HG03558 (cell line): ENCODE measurements around the gene MYO16.

Experiments used
- ATAC-seq: cut with Tn5 transposase; IDR thresholded peaks from one replicate; pipeline ENCODE4 v1.9.1; 2021; ENCODE audit warnings: moderate number of reproducible peaks; ENCODE audit not compliant: unreplicated experiment; ENCODE audit errors: extremely low read depth

Gene MYO16

DNA sequence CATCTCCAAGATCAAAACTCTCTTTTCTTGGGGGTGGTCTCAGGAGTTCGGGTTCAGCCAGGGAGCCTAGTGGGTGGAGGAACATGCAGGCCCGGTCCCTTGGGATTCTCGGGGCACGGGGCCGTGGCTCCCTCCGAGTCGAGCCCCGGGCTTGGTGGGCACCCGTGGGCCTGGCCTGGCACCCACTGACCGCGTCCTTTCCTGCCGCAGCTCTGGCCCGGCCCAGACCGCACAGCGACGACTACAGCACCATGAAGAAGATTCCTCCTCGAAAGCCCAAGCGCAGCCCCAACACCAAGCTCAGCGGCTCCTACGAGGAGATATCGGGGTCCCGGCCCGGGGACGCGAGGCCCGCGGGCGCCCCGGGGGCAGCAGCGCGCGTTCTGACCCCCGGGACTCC, 510.6 kb downstream of the MYO16 start:
- no peak for ATAC-seq

DNA sequence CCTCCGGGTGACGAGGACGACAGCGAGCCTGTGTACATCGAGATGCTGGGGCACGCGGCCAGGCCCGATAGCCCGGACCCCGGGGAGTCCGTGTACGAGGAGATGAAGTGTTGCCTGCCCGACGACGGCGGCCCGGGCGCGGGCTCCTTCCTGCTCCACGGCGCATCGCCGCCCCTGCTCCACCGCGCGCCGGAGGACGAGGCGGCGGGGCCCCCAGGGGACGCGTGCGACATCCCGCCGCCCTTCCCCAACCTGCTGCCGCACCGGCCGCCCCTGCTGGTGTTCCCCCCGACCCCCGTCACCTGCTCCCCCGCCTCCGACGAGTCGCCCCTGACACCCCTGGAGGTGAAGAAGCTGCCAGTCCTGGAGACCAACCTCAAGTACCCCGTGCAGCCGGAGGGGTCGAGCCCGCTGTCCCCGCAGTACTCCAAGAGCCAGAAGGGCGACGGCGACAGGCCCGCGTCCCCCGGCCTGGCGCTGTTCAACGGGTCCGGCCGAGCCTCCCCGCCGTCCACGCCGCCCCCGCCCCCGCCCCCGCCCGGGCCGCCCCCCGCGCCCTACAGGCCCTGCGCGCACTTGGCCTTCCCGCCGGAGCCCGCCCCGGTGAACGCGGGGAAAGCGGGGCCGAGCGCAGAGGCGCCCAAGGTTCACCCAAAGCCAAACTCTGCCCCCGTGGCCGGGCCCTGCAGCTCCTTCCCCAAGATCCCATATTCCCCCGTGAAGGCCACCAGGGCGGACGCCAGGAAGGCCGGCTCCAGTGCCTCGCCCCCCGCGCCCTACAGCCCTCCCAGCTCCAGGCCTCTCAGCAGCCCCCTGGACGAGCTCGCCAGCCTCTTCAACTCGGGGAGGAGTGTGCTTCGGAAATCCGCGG, 511.3 kb downstream of the MYO16 start:
- ATAC-seq: no peak

DNA sequence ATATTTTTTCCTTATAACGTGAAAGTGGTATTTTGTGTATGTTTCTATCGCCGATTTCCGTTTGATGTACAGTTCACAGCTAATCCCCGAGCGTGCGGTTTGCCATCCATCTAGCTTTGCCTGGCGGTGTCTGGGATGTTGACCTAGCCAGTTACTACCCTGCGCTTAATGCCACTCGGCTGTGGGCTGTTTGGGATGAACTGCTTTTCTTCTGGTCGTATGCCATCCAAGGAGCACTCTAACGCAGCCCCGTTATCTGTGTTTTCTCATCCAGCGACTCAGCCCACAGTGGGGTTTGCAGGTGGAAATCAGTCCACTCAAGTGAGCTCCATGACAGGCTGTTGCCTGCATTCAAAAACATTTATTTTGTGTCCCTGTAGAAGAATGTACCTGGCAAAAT, 512.3 kb downstream of the MYO16 start:
- no peak for ATAC-seq

GRCh38 chr13:109144693-109145437, 515.5 kb downstream of the MYO16 start:
- no peak for ATAC-seq

DNA sequence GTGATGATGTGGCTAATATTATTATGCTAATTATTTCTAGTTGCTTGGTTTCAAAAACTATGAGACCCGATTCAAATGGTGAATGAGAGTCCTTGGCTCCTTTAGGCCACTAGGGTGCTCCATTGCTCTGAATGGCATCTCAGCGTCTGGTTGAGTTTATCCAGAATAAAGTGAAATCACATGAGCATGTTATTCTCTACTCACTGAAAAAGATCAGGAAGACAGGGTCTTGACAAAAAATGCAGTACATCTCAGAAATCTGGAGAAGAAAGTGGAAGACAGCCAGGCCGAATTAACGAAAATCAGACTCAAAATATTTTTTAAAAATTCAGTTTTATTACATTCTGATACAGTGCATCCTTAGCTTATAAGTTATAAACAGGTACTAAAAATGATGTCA, 516.2 kb downstream of the MYO16 start:
- ATAC-seq: peak; percentile 93

- no peak for ATAC-seq
These were observed 517.0 kb downstream of the MYO16 start for GRCh38 chr13:109146393-109146792.

DNA sequence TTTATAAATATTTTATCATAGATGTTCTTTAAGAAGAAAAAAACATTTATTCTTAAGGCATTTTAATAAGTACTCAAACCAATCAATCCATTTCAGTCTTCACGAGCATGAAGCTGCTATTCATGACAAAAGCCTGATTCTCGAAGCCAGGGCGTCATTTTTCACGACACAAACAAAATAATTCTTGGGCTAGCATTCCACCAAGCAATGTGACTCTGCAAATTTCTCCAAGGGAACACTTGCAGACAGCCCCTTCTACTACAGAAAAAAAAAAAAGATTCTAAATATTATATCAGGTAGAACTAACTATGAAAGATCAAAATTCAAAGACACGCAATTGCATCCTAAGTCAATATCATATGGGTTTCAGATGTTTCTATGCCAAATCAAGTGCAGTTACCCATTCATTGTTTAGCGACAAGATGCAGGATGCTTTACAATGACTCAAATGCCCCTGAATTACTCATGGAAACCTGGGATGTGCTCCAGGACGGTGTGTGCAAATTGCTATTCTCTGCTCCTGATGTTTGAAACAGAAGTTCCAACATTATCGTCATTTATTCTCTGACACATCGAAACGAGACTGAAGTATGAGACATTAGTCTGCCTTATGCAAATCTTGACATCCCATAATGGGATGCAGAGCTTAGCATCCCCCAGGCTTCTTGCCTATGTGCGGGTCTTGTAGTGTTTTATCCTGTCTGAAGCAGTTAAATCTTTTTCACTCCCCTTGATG, 517.7 kb downstream of the MYO16 start:
- no peak for ATAC-seq

DNA sequence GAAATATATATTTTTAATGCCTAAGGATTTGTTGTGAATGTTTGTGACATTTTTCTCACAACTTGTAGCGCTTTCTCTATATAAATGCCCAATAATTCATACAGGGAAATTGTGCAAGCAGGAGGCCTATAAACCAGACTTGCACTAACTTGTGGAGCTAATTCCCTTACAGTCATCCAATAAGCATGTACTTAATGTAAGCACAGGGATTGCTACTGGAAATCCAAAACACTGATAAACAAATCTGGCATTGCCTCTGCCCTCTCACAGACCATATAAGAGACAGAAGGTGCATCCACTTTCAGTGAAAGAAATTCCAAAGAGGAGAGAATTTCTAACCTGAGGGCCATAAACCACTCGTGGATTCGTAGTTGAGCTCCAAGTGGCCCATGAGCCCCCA, 518.8 kb downstream of the MYO16 start:
- ATAC-seq: no peak

DNA sequence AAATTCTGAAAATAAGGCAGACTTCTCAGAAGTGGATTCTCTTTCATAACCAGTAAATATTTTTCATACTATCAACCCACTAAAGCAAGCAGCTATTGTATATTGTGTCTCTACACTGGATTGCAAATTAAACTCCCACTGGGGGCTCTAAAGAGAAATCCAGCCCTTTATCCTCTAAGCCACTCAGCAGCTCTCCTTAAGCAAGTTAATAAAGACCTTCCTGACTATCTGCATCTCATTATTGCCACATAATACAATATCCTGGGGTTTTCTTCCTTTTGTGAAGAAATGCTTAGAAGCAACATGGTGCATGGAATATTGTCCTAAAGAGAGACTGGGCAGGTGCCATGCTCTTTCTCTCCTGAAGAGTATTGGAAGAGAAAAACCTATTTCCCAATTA, 521.3 kb downstream of the MYO16 start:
- ATAC-seq: no peak

GRCh38 chr13:109151255-109151654, 521.8 kb downstream of the MYO16 start:
- ATAC-seq: no peak

DNA sequence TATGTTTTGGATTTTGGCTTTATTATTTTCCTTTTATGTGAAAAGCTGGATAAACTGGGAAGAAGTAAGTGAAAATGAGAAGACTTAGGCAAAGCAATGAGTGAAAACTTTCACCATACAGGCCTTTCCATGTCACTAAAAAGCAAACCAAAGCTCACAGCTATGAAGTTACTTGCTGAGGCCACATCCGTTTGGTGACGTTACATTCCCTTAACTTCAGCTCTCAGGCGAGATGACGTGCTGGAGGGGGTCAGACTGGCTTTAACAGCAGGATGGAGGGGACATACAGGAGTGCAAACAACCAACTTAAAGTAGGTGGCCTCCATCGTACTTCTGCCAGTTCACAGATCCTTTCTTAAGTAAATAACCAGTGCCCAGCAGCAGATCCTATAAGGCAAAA, 522.3 kb downstream of the MYO16 start:
- ATAC-seq: no peak

- no peak for ATAC-seq
These were observed 523.0 kb downstream of the MYO16 start for GRCh38 chr13:109152311-109152820.

DNA sequence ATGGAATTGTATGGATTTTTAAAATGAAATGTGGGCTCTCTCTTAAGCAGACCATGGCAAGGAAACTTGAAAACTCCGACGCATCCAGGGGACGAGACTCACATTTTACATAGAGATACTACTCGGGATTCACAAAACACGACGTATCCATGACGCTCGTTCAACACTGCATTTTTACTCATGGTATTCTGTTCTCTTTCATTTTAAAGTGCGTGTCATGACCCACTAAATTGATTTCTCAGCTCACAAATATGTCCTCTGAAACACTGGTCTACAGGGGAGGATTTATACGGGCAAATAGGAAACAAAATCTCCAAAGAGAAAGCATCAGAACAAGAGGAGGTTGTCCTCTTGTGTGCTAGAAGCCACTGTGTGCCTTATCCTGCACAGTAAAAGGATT, 523.5 kb downstream of the MYO16 start:
- ATAC-seq: no peak

- no peak for ATAC-seq
These were observed 524.7 kb downstream of the MYO16 start for GRCh38 chr13:109154146-109154545.

- ATAC-seq: no peak
These were observed 525.1 kb downstream of the MYO16 start for GRCh38 chr13:109154546-109154945.

DNA sequence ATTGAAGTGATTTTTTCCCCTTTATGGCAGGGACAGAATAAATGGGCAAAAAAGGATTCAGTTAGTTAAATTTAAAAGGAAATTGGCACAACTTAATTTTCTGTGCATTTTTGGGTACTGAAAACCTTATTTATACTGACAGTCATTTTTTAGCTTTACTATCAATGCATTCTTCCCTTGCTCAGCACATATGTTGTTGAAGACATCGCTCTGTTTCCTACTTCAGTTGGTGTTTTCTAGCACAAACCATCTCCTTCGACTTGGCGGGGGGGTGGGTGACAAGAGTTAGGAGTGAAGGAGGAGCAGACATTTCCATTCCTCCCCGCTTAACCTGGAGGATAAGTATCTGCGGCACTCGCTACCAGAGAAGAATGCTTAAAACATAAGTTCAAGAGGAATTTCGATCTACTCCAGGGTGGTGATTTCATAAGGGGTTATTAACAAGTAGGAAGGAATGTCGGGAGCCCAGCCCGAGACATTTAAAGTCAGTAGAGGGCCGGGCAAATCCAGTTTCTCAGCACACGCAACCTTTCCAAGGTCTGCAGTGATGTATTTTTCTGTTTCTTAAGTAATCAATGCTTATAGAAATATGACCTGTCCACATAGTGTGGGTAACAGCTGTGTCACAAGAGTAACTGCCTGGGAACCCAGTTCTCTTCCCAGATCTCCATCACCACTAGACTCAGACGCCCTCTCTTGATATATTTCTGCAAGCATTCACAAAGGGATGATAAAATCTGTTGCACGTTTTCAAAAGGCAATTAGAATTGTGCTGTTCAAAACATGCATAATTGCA, 525.8 kb downstream of the MYO16 start:
- no peak for ATAC-seq

DNA sequence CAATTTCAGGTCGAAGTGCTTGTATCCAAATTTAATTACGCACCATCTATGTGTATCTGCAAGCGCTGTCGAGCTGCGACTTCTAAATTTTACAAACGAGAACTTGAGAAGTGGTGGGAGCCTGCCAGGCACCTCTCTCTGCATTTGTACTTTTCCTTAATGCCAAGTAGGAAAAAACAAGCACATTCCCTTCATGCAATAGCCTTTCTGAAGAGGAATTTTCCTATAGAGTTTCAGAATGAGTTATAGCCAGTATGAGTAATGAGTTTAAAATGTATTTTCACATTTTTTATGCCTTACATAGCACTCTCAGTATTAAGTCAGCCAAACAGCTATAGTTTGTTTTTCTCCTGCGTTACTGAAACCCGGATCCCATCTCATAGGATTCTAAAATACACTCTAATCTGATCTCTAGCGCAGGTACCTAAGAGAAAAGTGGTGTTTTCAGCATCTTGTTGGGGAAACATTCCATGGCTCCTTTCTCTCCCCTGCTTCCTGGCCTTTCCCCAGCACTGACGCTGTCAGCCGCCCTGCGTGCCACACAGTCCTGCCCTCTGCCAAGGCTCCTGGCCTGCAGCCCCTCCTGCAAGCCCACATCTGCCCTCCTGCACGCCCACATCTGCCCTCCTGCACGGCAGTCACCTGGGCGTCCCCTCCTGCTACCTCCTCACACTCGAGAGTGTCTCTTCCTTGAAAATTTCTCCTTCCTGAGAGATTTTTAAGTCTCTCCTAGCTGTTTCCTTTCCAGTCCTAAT, 526.9 kb downstream of the MYO16 start:
- no peak for ATAC-seq

DNA sequence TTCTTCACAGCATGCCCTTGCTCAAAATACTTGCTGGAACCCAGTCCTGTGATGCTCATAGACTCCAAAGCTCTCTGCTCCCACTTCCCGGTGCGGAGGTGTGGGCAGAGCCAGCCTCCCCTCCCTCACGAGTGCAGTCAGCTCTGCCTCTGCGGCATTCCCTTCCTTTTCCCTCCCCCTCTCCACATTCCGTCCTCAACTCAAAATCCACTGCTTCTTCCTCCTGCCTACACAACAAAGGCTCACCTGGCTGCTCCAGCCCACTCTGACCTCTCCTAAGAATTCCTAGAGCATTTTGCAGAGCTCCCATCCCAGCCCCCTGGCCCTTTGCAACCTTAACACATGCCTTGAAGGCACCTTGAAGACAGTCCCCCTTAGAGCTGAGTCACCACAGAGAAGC, 527.9 kb downstream of the MYO16 start:
- no peak for ATAC-seq

GRCh38 chr13:109158383-109158782, 529.0 kb downstream of the MYO16 start:
- ATAC-seq: no peak
